Heart left ventricle (tissue), 16 donors: ENCODE data around the gene DNER. TPM values are rescaled to one million over a fixed set of nuclear protein-coding genes. Genes with fewer than 3 reads are reported as not detected.

Experiments used
- ATAC-seq, 4 donors: fragments of 200-7000 bp; cut with Tn5 transposase; one replicate each; pipeline ENCODE4 v1.9.1; 2020 to 2022; ENCODE audit warnings: moderate library complexity in 4 of 4, mild to moderate bottlenecking in 3 of 4, moderate number of reproducible peaks in 1 of 4
- DNase-seq, 5 donors: peaks; one replicate each; pipeline ENCODE4 v3.0.0-alpha.2; 2020
- H3K27ac ChIP-seq, 12 donors: fragments of 200-600 bp; sonication (generic) in 4 of 12; one replicate each; pipeline versions ENCODE4 v1.5.0 to v1.8.0; 2016 to 2022; ENCODE audit warnings: mild to moderate bottlenecking in 2 of 12
- H3K27me3 ChIP-seq, 9 donors: fragments of 200-600 bp; sonication (generic) in 2 of 9; one replicate each; pipeline versions ENCODE4 v1.5.1 to v1.8.0; 2016 to 2022; ENCODE audit warnings: mild to moderate bottlenecking in 3 of 9
- H3K36me3 ChIP-seq, 9 donors: fragments of 200-600 bp; sonication (generic) in 2 of 9; one replicate each; pipeline versions ENCODE4 v1.5.0 to v1.8.0; 2018 to 2022; ENCODE audit warnings: mild to moderate bottlenecking in 2 of 9
- H3K4me1 ChIP-seq, 12 donors: fragments of 200-600 bp; sonication (generic) in 4 of 12; one replicate each; pipeline versions ENCODE4 v1.5.0 to v1.8.0; 2016 to 2022; ENCODE audit warnings: mild to moderate bottlenecking in 3 of 12
- H3K4me3 ChIP-seq, 12 donors: fragments of 200-600 bp; sonication (generic) in 4 of 12; one replicate each; pipeline versions ENCODE4 v1.5.0 to v1.8.0; 2017 to 2022; ENCODE audit warnings: mild to moderate bottlenecking in 9 of 12, moderate library complexity in 4 of 12
- H3K9me3 ChIP-seq, 12 donors: fragments of 200-600 bp; sonication (generic) in 4 of 12; one replicate each; pipeline versions ENCODE4 v1.5.0 to v1.8.0; 2016 to 2022; ENCODE audit warnings: mild to moderate bottlenecking in 1 of 12
- POLR2A ChIP-seq, 2 donors: fragments of 450-650 bp; IDR thresholded peaks; one replicate each; pipeline ENCODE4 v1.6.1; 2017; ENCODE audit warnings: antibody characterized with exemption in 2 of 2, mild to moderate bottlenecking in 2 of 2, moderate library complexity in 2 of 2
- WGBS, 4 donors: extraction: QIAGEN DNeasy Blood & Tissue Kit in 2 of 4; methylation state at CpG; one replicate each; pipeline versions ENCODE4 v1.1.5 to v1.1.7; 2013 to 2018; 5-methylcytosine and 5-hydroxymethylcytosine counted together
- intact Hi-C, 10 donors: fragments of 100-400 bp; cut with DNase I; formaldehyde crosslinking; loops; one replicate each; pipeline versions ENCODE4 v1.11.1 to v1.14.2; 2022
- polyA plus RNA-seq, 2 donors: library from polyadenylated mRNA; stranded (reverse); fragments of 200-250 nt; gene quantifications; one replicate each; pipeline ENCODE4 v1.2.3, GENCODE V29; 2013
- total RNA-seq, 9 donors: library from RNA; depleted of rRNA in 2 of 9; stranded (reverse); fragments of >200 nt in 2 of 9; fragmentation: NEBNext Ultra II Directional in 3 of 9; extraction: Animal tissue kit (Norgen Biotek cat#: 25700) in 3 of 9; gene quantifications; one replicate each; pipeline versions ENCODE4 v1.1.0 to v1.2.4, GENCODE V29; 2016 to 2023
- TF ChIP-seq, protein P1 (sequence below), 12 donors: fragments of 200-600 bp; sonication (generic) in 4 of 12; IDR thresholded peaks; one replicate each; pipeline versions ENCODE4 v1.5.0 to v1.8.0; 2018 to 2022; ENCODE audit warnings: antibody characterized with exemption in 12 of 12, mild to moderate bottlenecking in 5 of 12
- donor health status: ischemic (EF 13 %, LVEDD 7.1; RV severe dilation, severe dysfunction).
- donor health status: healthy with polysubstance abuse.
- donor health status: DM: no; HTN: yes; CAD: no.
- donor health status: DM: no; HTN: no; CAD: no.
- donor health status: ischemic (EF 25% LVEDD 6.9; RV normal size, moderate dysfunction).
- donor health status: ischemic (EF 25% LVEDD 5.7; RV mildly dilated, moderate dysfunction).
- donor health status: healthy.
- donor health status: DM: yes; HTN: yes; CAD: no.
- donor health status: ischemic (EF 35%, LVEDD 5.7; RV mildly dilated, moderate dysfunction).
- donor health status: nonischemic (EF 11% LVEDD 7.7; RV severe dilation, severe dysfunction).
- donor health status: DM: yes; HTN: yes; CAD: no.
- donor health status: PGD.
- donor health status: ischemic (EF 29% LVEDD 5.4; RV normal size, mild dysfunction).
- donor health status: nonischemic (EF 23%, LVEDD 6.1; RV moderate dilation, normal function).

The DNER gene
- total and polyA plus RNA-seq, 11 donors, result 0.19 to 3.3 (median 0.82) TPM

- intact Hi-C loops, result no loop called here
- Histone ChIP-seq H3K4me3 (no peak overlapping the region), H3K9me3 (no peaks in the 10 kb centered on the region), H3K36me3 (no peaks in the 10 kb centered on the region), H3K27ac (no peak overlapping the region), H3K27me3 (no peaks in the 10 kb centered on the region), H3K4me1 (no peaks in the 10 kb centered on the region)
- no peak for DNase-seq
- no peak for ATAC-seq
- TF ChIP-seq POLR2A (IDR thresholded peaks at IDR 0.05), result no peak
- TF ChIP-seq, protein P1, sequence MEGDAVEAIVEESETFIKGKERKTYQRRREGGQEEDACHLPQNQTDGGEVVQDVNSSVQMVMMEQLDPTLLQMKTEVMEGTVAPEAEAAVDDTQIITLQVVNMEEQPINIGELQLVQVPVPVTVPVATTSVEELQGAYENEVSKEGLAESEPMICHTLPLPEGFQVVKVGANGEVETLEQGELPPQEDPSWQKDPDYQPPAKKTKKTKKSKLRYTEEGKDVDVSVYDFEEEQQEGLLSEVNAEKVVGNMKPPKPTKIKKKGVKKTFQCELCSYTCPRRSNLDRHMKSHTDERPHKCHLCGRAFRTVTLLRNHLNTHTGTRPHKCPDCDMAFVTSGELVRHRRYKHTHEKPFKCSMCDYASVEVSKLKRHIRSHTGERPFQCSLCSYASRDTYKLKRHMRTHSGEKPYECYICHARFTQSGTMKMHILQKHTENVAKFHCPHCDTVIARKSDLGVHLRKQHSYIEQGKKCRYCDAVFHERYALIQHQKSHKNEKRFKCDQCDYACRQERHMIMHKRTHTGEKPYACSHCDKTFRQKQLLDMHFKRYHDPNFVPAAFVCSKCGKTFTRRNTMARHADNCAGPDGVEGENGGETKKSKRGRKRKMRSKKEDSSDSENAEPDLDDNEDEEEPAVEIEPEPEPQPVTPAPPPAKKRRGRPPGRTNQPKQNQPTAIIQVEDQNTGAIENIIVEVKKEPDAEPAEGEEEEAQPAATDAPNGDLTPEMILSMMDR (IDR thresholded peaks at IDR 0.05), result no peak
Observed at GRCh38 chr2:229453230-229453629, 261.1 kb downstream of the DNER start.

DNA sequence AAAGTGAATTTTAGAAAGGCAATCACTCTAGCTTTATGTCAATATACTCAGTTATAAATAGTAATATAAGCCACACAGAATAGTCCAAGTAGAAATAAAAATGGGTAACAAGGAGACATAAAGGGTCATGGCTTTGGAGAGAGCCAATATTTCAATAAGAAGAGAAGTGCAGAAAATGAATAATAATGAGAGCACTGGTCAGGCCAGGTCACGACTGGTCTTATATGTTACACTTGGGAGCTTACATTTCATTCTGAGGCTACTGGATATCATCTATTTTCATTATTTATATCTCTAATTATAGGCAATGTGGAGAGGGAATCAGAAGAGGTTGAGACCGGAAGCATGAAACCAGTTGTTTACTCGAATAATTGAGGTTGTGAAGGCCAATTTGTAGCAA is 262.5 kb downstream of the DNER start:
- intact Hi-C loops, result no loop called here
- TF ChIP-seq POLR2A (IDR thresholded peaks at IDR 0.05), result no peak
- TF ChIP-seq, protein P1 (IDR thresholded peaks at IDR 0.05), result no peak
- 93 to 94% (median 93%) methylated on average over 3 of the region's 3 CpGs for WGBS, 4 donors
- ATAC-seq (no peak), DNase-seq (no peak)
- Histone ChIP-seq H3K9me3 (no peaks in the 10 kb centered on the region), H3K36me3 (no peaks in the 10 kb centered on the region), H3K4me3 (no peak overlapping the region), H3K4me1 (no peaks in the 10 kb centered on the region), H3K27me3 (no peaks in the 10 kb centered on the region), H3K27ac (no peak overlapping the region)

- DNase-seq, result peak in 1 of 5 donors; percentile 21
- ATAC-seq, result no peak
- peaks cover 0 to 41% (median 15%) of the 10 kb centered on the region in 12 donors for H3K4me1 ChIP-seq
- no peak for TF ChIP-seq POLR2A (IDR thresholded peaks at IDR 0.05)
- TF ChIP-seq, protein P1 (IDR thresholded peaks at IDR 0.05), result no peak
- WGBS, 4 donors, result 95 to 98% (median 97%) methylated on average over 12 of the region's 12 CpGs
- intact Hi-C loops, result no loop called here
- no peaks in the 10 kb centered on the region for H3K36me3 ChIP-seq
- H3K9me3 ChIP-seq, result no peaks in the 10 kb centered on the region
- no peak overlapping the region for H3K4me3 ChIP-seq
- H3K27ac ChIP-seq, result no peak overlapping the region
- H3K27me3 ChIP-seq, result no peaks in the 10 kb centered on the region
Observed at GRCh38 chr2:229447227-229447626, 267.1 kb downstream of the DNER start.

- no peaks in the 10 kb centered on the region for H3K9me3 ChIP-seq
- peak overlapping the region in 11 of 12 donors; percentile 43 to 85 (median 69) for H3K27ac ChIP-seq
- no peaks in the 10 kb centered on the region for H3K27me3 ChIP-seq
- intact Hi-C loops, result no loop called here
- H3K36me3 ChIP-seq, result no peaks in the 10 kb centered on the region
- ATAC-seq (no peak), DNase-seq (no peak)
- no peak overlapping the region for H3K4me3 ChIP-seq
- H3K4me1 ChIP-seq, result peaks cover 0 to 41% (median 15%) of the 10 kb centered on the region in 12 donors
- WGBS, 4 donors, result 73 to 82% (median 77%) methylated on average over 6 of the region's 6 CpGs
- TF ChIP-seq, protein P1 (IDR thresholded peaks at IDR 0.05), result no peak
- no peak for TF ChIP-seq POLR2A (IDR thresholded peaks at IDR 0.05)
Observed at GRCh38 chr2:229446350-229446749, 268.0 kb downstream of the DNER start.
